ENCODE data around the gene RHCE.
"Not testable (repeated sequence)": the region's sequence is repeated elsewhere in the genome, so short reads cannot be mapped to it uniquely, and the experiment has no call there.

GRCh38 chr1:25420715-25421114 lies at the start of gene RHCE:
- TF ChIP-seq CTCF (IDR thresholded peaks at IDR 0.05); ZFX (IDR thresholded peaks at IDR 0.05; ENCODE audit: borderline replicate concordance): not testable (repeated sequence)

Measured in 22Rv1 (cell line).